ENCODE measurements around the gene TDRD12.

TDRD12 gene

DNA sequence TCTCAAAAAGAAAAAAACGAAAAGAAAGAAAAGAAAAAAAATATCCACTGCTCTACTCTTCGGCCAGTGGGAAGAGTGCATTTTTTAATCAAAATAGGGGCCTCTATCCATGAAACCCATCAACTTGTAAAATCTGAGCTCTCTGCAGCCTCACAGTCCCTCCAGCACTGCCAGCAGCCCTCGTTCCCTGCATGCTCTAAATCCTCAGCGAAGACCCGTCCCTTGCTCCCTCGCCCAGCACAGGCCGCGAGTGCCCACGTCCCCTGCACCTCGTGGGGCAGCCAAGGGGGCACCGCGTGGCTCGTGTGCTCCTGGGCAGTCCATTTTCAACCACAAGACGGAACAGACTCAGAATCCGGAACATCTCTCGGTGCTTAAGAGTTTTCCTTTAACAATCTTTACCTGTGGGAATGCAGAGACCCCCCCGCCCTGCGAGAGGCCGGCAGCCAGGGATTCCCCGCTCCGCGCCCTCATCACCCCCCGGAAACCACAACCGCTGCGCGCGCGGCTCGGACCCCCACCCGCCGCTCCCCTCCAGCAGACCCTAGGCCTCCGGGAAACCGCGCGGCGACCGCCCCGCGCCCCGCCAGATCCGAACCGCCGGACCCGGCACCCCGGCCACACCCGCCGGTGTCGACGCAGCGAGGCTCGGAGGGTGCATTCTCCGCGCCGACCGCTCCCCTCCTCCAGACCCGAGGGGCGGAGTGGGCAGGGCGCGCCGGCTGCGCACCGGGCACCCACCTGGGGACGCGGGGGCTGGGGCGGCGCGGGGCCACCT lies 45.2 kb upstream of the TDRD12 start:
- peak overlapping the region; percentile 82; the same call in 1 of the 2 replicates for H3K27ac ChIP-seq (ENCODE audit: extremely low read depth, low read depth, low read length)
- peak overlapping the region; percentile 75 for H3K4me3 ChIP-seq (ENCODE audit: low read depth, low read length)
- POLR2A ChIA-PET: interaction anchor here (0.5 to 4.0 kb wide), 14 partner anchors 10 to 1688 kb away, joined by 3 to 44 read pairs (median 6); partner anchors contain the start of genes CEP89, DPY19L3, FAAP24 and NUDT19
- peaks cover 33% of the 10 kb centered on the region for H3K4me1 ChIP-seq (ENCODE audit: control insufficient read depth, insufficient read depth, low read length)
- no peaks in the 10 kb centered on the region for H3K9me3 ChIP-seq (ENCODE audit: control insufficient read depth, insufficient read depth, low read depth, low read length)
- H3K36me3 ChIP-seq (ENCODE audit: control insufficient read depth in 2 of 2, insufficient read depth in 1 of 2, low read length in 2 of 2): peaks cover 0 to 13% of the 10 kb centered on the region in 2 experiments; a peak in 1 of 3 replicates
- CTCF ChIA-PET: interaction anchor here (0.7 to 1.0 kb wide), 2 partner anchors 301 to 470 kb away, joined by 4 read pairs; no protein-coding TSS in a partner anchor
- TF ChIP-seq ZSCAN23 (tag by site-specific recombination; IDR thresholded peaks at IDR 0.05): no peak
- peak; percentile 58; the same call in 1 of the 2 replicates for TF ChIP-seq ZNF677 (tag by site-specific recombination; IDR thresholded peaks at IDR 0.05)
- no peak for TF ChIP-seq HOXD13 (CRISPR knock-in tag; IDR thresholded peaks at IDR 0.05; ENCODE audit: borderline replicate concordance)
- TF ChIP-seq MYNN (tag by site-specific recombination; IDR thresholded peaks at IDR 0.05; ENCODE audit: borderline replicate concordance): peak; percentile 30; the same call in 1 of the 2 replicates
- TF ChIP-seq ZNF621 (tag by site-specific recombination; IDR thresholded peaks at IDR 0.05): no peak
- peak; percentile 89 for TF ChIP-seq ZNF76 (tag by site-specific recombination; IDR thresholded peaks at IDR 0.05; ENCODE audit: borderline replicate concordance, low read depth)
- TF ChIP-seq, protein P1, sequence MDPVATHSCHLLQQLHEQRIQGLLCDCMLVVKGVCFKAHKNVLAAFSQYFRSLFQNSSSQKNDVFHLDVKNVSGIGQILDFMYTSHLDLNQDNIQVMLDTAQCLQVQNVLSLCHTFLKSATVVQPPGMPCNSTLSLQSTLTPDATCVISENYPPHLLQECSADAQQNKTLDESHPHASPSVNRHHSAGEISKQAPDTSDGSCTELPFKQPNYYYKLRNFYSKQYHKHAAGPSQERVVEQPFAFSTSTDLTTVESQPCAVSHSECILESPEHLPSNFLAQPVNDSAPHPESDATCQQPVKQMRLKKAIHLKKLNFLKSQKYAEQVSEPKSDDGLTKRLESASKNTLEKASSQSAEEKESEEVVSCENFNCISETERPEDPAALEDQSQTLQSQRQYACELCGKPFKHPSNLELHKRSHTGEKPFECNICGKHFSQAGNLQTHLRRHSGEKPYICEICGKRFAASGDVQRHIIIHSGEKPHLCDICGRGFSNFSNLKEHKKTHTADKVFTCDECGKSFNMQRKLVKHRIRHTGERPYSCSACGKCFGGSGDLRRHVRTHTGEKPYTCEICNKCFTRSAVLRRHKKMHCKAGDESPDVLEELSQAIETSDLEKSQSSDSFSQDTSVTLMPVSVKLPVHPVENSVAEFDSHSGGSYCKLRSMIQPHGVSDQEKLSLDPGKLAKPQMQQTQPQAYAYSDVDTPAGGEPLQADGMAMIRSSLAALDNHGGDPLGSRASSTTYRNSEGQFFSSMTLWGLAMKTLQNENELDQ (tag by site-specific recombination; IDR thresholded peaks at IDR 0.05; ENCODE audit: low read depth): no peak
- TF ChIP-seq ZIC2 (tag by site-specific recombination; IDR thresholded peaks at IDR 0.05): peak; percentile 46; the same call in 1 of the 2 replicates
- TF ChIP-seq SCRT2 (tag by site-specific recombination; IDR thresholded peaks at IDR 0.05): peak; percentile 84
- TF ChIP-seq MZF1 (tag by site-specific recombination; IDR thresholded peaks at IDR 0.05; ENCODE audit: borderline replicate concordance): no peak
- no peak for TF ChIP-seq ZNF2 (tag by site-specific recombination; IDR thresholded peaks at IDR 0.05)
- TF ChIP-seq ZNF133 (tag by site-specific recombination; IDR thresholded peaks at IDR 0.05): peak; percentile 9; the same call in 1 of the 2 replicates
- TF ChIP-seq, protein P2, sequence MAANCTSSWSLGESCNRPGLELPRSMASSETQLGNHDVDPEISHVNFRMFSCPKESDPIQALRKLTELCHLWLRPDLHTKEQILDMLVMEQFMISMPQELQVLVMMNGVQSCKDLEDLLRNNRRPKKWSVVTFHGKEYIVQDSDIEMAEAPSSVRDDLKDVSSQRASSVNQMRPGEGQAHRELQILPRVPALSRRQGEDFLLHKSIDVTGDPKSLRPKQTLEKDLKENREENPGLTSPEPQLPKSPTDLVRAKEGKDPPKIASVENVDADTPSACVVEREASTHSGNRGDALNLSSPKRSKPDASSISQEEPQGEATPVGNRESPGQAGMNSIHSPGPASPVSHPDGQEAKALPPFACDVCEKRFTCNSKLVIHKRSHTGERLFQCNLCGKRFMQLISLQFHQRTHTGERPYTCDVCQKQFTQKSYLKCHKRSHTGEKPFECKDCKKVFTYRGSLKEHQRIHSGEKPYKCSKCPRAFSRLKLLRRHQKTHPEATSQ (tag by site-specific recombination; IDR thresholded peaks at IDR 0.05): no peak
- 0 out of 2 replicates have a peak, but pooled peaks have one; percentile 26 for TF ChIP-seq INSM2 (tag by site-specific recombination; IDR thresholded peaks at IDR 0.05)
- TF ChIP-seq ATF2 (tag by site-specific recombination; IDR thresholded peaks at IDR 0.05; ENCODE audit: low read depth): no peak
- no peak for TF ChIP-seq ZNF548 (tag by site-specific recombination; IDR thresholded peaks at IDR 0.05)
- no peak for TF ChIP-seq ZNF37A (tag by site-specific recombination; IDR thresholded peaks at IDR 0.05)
- TF ChIP-seq ZNF513 (tag by site-specific recombination; IDR thresholded peaks at IDR 0.05): no peak; the same call in 1 of the 2 replicates
- TF ChIP-seq GLI2 (tag by site-specific recombination; IDR thresholded peaks at IDR 0.05; ENCODE audit: borderline replicate concordance, low read depth): no peak
- no peak for TF ChIP-seq ZNF776 (tag by site-specific recombination; IDR thresholded peaks at IDR 0.05; ENCODE audit: borderline replicate concordance)
- TF ChIP-seq ZNF146 (tag by site-specific recombination; IDR thresholded peaks at IDR 0.05): 0 out of 2 replicates have a peak, but pooled peaks have one; percentile 9
- TF ChIP-seq SP3 (tag by site-specific recombination; IDR thresholded peaks at IDR 0.05): no peak
- TF ChIP-seq ZBTB7A (tag by site-specific recombination; IDR thresholded peaks at IDR 0.05; ENCODE audit: low read depth): no peak
- no peak for TF ChIP-seq ZNF157 (tag by site-specific recombination; IDR thresholded peaks at IDR 0.05)
- TF ChIP-seq PATZ1 (tag by site-specific recombination; IDR thresholded peaks at IDR 0.05): peak; percentile 40; the same call in 1 of the 2 replicates
- peak; percentile 88 for TF ChIP-seq ZBTB17 (tag by site-specific recombination; IDR thresholded peaks at IDR 0.05)
